ENCODE results near the gene RNF123.
A peak's percentile ranks its signal among the peaks of the same experiment; 100 is the strongest.

RNF123 gene

GRCh38 chr3:49717959-49718857, 28.9 kb downstream of the RNF123 start:
- Histone ChIP-seq H3K27me3 (replicated peaks; ENCODE audit: control insufficient read depth, insufficient read depth, low read length, poor library complexity, severe bottlenecking) (no peaks in the 10 kb centered on the region), H3K4me1 (ENCODE audit: control insufficient read depth, insufficient read depth, low read length, poor library complexity, severe bottlenecking) (peaks cover 16% of the 10 kb centered on the region), H3K4me3 (ENCODE audit: insufficient read depth, low read depth, low read length, poor library complexity, severe bottlenecking) (peak overlapping the region; percentile 72), H3K27ac (ENCODE audit: insufficient read depth, low read length, poor library complexity, severe bottlenecking) (no peak overlapping the region), H3K9me3 (ENCODE audit: control insufficient read depth, low read length) (no peaks in the 10 kb centered on the region), H3K36me3 (ENCODE audit: control insufficient read depth, insufficient read depth, low read length) (peaks cover 17% of the 10 kb centered on the region)
- DNase-seq = no peak

- Histone ChIP-seq H3K4me1 (ENCODE audit: control insufficient read depth, insufficient read depth, low read length, poor library complexity, severe bottlenecking) (peaks cover 16% of the 10 kb centered on the region), H3K27me3 (replicated peaks; ENCODE audit: control insufficient read depth, insufficient read depth, low read length, poor library complexity, severe bottlenecking) (no peaks in the 10 kb centered on the region), H3K9me3 (ENCODE audit: control insufficient read depth, low read length) (no peaks in the 10 kb centered on the region), H3K4me3 (ENCODE audit: insufficient read depth, low read depth, low read length, poor library complexity, severe bottlenecking) (peak overlapping the region; percentile 72), H3K27ac (ENCODE audit: insufficient read depth, low read length, poor library complexity, severe bottlenecking) (peak overlapping the region; percentile 35), H3K36me3 (ENCODE audit: control insufficient read depth, insufficient read depth, low read length) (peaks cover 17% of the 10 kb centered on the region)
- no peak for DNase-seq
These were observed 29.5 kb downstream of the RNF123 start for GRCh38 chr3:49718858-49719213.

DNA sequence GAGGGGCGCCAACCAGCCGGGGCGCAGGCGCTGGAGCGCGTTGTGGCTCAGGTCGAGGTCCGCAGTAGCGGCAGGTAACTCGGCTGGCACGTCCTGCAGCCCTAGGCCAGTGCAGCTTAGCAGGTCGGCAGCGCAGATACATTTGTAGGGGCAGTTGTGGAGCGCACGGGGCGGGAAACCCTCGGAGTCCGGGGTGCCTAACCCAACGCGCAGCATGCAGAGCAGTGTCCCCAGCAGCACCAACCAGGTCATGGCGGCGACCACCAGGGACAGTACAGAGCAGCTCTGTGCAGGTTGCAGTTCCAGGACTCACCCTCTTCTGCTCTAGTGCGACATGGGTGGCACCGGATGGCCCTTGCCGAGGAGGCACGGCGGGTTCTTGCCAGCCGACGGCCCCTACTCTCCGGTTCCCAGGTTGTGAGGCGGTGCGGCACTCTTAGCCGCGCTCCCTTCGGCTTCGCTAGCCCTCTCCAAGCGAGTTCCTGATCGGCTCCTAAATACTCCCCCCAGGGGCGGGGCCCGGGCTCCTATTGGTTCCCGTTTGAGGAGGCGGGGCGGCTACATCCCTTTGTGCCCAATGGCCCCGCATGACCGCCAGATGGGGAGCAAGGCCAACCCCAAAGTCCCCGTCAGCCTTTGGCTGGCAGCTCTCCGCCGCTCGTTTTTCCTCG, 30.0 kb downstream of the RNF123 start, which contains the start of gene AMIGO3:
AMIGO3 (minus strand) TSS at position 471 of the 671 bp plus-strand sequence; CDS start at position 252, 219 bp downstream.
- H3K4me3 ChIP-seq (ENCODE audit: insufficient read depth, low read depth, low read length, poor library complexity, severe bottlenecking) = peak within 1 kb of the TSS; percentile 72
- DNase-seq = peak; percentile 82 to 90 (median 90)
- peaks cover 18% of the 10 kb centered on the region for H3K4me1 ChIP-seq (ENCODE audit: control insufficient read depth, insufficient read depth, low read length, poor library complexity, severe bottlenecking)
- H3K27me3 ChIP-seq (replicated peaks; ENCODE audit: control insufficient read depth, insufficient read depth, low read length, poor library complexity, severe bottlenecking) = no peaks in the 10 kb centered on the region
- peak within 1 kb of the TSS; percentile 66 for H3K27ac ChIP-seq (ENCODE audit: insufficient read depth, low read length, poor library complexity, severe bottlenecking)
- peaks cover 17% of the 10 kb centered on the region for H3K36me3 ChIP-seq (ENCODE audit: control insufficient read depth, insufficient read depth, low read length)
- no peaks in the 10 kb centered on the region for H3K9me3 ChIP-seq (ENCODE audit: control insufficient read depth, low read length)

DNA sequence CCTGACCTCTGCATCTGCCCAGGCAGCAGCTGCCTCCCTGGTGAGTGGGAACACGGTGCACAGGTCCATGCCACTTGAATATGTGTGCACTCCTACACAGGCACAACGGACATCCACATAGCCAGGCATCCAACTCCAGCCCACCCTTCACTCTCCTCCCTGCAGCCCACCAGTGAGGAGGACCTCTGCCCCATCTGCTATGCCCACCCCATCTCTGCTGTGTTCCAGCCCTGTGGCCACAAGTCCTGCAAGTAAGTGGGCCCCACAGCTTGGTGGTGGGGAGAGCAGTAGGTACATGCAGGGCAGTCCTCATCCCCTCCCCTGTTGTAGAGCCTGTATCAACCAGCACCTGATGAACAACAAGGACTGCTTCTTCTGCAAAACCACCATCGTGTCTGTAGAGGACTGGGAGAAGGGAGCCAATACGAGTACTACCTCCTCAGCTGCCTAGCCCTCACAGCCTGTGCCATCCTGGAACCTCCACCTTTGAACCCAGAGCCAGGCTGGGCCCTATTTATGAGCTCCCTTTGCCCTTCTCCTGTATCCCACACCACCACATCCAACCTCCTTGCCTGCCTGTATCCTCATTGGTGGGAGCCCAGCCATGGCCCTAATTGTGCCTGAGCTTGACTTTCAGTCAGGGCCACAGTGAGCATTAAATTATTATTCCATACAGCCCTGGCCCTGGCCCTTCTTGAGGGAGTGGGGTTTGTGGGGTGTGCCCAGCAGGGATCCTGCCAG, 31.7 kb downstream of the RNF123 start:
- no peak for DNase-seq
- no peaks in the 10 kb centered on the region for H3K9me3 ChIP-seq (ENCODE audit: control insufficient read depth, low read length)
- peaks cover 22% of the 10 kb centered on the region for H3K4me1 ChIP-seq (ENCODE audit: control insufficient read depth, insufficient read depth, low read length, poor library complexity, severe bottlenecking)
- no peak overlapping the region for H3K4me3 ChIP-seq (ENCODE audit: insufficient read depth, low read depth, low read length, poor library complexity, severe bottlenecking)
- peaks cover 17% of the 10 kb centered on the region for H3K36me3 ChIP-seq (ENCODE audit: control insufficient read depth, insufficient read depth, low read length)
- H3K27ac ChIP-seq (ENCODE audit: insufficient read depth, low read length, poor library complexity, severe bottlenecking) = no peak overlapping the region
- no peaks in the 10 kb centered on the region for H3K27me3 ChIP-seq (replicated peaks; ENCODE audit: control insufficient read depth, insufficient read depth, low read length, poor library complexity, severe bottlenecking)

GRCh38 chr3:49721596-49721895, 32.2 kb downstream of the RNF123 start:
- Histone ChIP-seq H3K9me3 (ENCODE audit: control insufficient read depth, low read length) (no peaks in the 10 kb centered on the region), H3K4me3 (ENCODE audit: insufficient read depth, low read depth, low read length, poor library complexity, severe bottlenecking) (no peak overlapping the region), H3K36me3 (ENCODE audit: control insufficient read depth, insufficient read depth, low read length) (peaks cover 17% of the 10 kb centered on the region), H3K27ac (ENCODE audit: insufficient read depth, low read length, poor library complexity, severe bottlenecking) (no peak overlapping the region), H3K27me3 (replicated peaks; ENCODE audit: control insufficient read depth, insufficient read depth, low read length, poor library complexity, severe bottlenecking) (no peaks in the 10 kb centered on the region), H3K4me1 (ENCODE audit: control insufficient read depth, insufficient read depth, low read length, poor library complexity, severe bottlenecking) (peaks cover 22% of the 10 kb centered on the region)
- DNase-seq = no peak

- Histone ChIP-seq H3K27ac (ENCODE audit: insufficient read depth, low read length, poor library complexity, severe bottlenecking) (peak overlapping the region; percentile 95), H3K4me1 (ENCODE audit: control insufficient read depth, insufficient read depth, low read length, poor library complexity, severe bottlenecking) (peaks cover 22% of the 10 kb centered on the region), H3K27me3 (replicated peaks; ENCODE audit: control insufficient read depth, insufficient read depth, low read length, poor library complexity, severe bottlenecking) (no peaks in the 10 kb centered on the region), H3K4me3 (ENCODE audit: insufficient read depth, low read depth, low read length, poor library complexity, severe bottlenecking) (no peak overlapping the region), H3K9me3 (ENCODE audit: control insufficient read depth, low read length) (no peaks in the 10 kb centered on the region), H3K36me3 (ENCODE audit: control insufficient read depth, insufficient read depth, low read length) (peaks cover 19% of the 10 kb centered on the region)
- no peak for DNase-seq
These were observed 32.8 kb downstream of the RNF123 start for GRCh38 chr3:49721896-49722781.

GRCh38 chr3:49722896-49723295, 33.5 kb downstream of the RNF123 start:
- H3K4me1 ChIP-seq (ENCODE audit: control insufficient read depth, insufficient read depth, low read length, poor library complexity, severe bottlenecking) = peaks cover 22% of the 10 kb centered on the region
- H3K36me3 ChIP-seq (ENCODE audit: control insufficient read depth, insufficient read depth, low read length) = peaks cover 27% of the 10 kb centered on the region
- H3K27ac ChIP-seq (ENCODE audit: insufficient read depth, low read length, poor library complexity, severe bottlenecking) = peak overlapping the region; percentile 95

GRCh38 chr3:49723296-49723627, 33.9 kb downstream of the RNF123 start:
- Histone ChIP-seq H3K9me3 (ENCODE audit: control insufficient read depth, low read length) (no peaks in the 10 kb centered on the region), H3K27me3 (replicated peaks; ENCODE audit: control insufficient read depth, insufficient read depth, low read length, poor library complexity, severe bottlenecking) (no peaks in the 10 kb centered on the region), H3K36me3 (ENCODE audit: control insufficient read depth, insufficient read depth, low read length) (peaks cover 27% of the 10 kb centered on the region), H3K4me3 (ENCODE audit: insufficient read depth, low read depth, low read length, poor library complexity, severe bottlenecking) (peak overlapping the region; percentile 91), H3K4me1 (ENCODE audit: control insufficient read depth, insufficient read depth, low read length, poor library complexity, severe bottlenecking) (peaks cover 22% of the 10 kb centered on the region), H3K27ac (ENCODE audit: insufficient read depth, low read length, poor library complexity, severe bottlenecking) (peak overlapping the region; percentile 95)
- DNase-seq = peak; percentile 27 to 56 (median 43)

More at GRCh38 chr3:49722896-49723295, 33.5 kb downstream of the RNF123 start:
- Histone ChIP-seq H3K4me3 (ENCODE audit: insufficient read depth, low read depth, low read length, poor library complexity, severe bottlenecking) (peak overlapping the region; percentile 91), H3K27me3 (replicated peaks; ENCODE audit: control insufficient read depth, insufficient read depth, low read length, poor library complexity, severe bottlenecking) (no peaks in the 10 kb centered on the region), H3K9me3 (ENCODE audit: control insufficient read depth, low read length) (no peaks in the 10 kb centered on the region)
- no peak for DNase-seq
